PC-3 (cell line): ENCODE measurements around the gene KIAA1210. TPM values are rescaled to one million over a fixed set of nuclear protein-coding genes. Genes with fewer than 3 reads are reported as not detected.

Source experiments
- ATAC-seq: fragments of 200-7000 bp; cut with Tn5 transposase; 2 replicates; pipeline ENCODE4 v1.9.1; 2020; ENCODE audit warnings: mild to moderate bottlenecking, moderate library complexity
- BruUV-seq: library from RNA; stranded (reverse); fragments of 400-500 nt; replicated peaks from 2 replicates; lab custom pipeline; 2021; lab: Mats Ljungman, UMichigan
- CTCF ChIA-PET: fragments of 300-600 bp; sonication (Branson Sonifier 250); formaldehyde crosslinking; loops from one replicate; lab custom pipeline; 2022; ENCODE audit warnings: antibody characterized with exemption; lab: Charles Lee
- POLR2A ChIA-PET: fragments of 300-600 bp; sonication (Branson Sonifier 250); formaldehyde crosslinking; loops from one replicate; lab custom pipeline; 2022; ENCODE audit warnings: antibody characterized with exemption; ENCODE audit not compliant: unreplicated experiment; lab: Charles Lee
- DNase-seq: peaks from one replicate; pipeline ENCODE4 v3.0.0-alpha.2; 2015
- H2AFZ ChIP-seq: fragments of 300-600 bp; sonication (generic); 2 replicates; pipeline ENCODE4 v1.6.0; 2016; ENCODE audit warnings: antibody characterized with exemption, low read length
- H3F3A ChIP-seq: fragments of 300-600 bp; sonication (generic); one replicate; pipeline ENCODE4 v1.6.0; 2017; ENCODE audit warnings: antibody characterized with exemption, low read length, control low read depth, mild to moderate bottlenecking; ENCODE audit not compliant: unreplicated experiment
- H3K27ac ChIP-seq: fragments of 300-600 bp; sonication (generic); 2 replicates; pipeline ENCODE4 v1.5.1; 2016; ENCODE audit warnings: mild to moderate bottlenecking, low read length
- H3K27me3 ChIP-seq: fragments of 300-600 bp; sonication (generic); 2 replicates; pipeline ENCODE4 v1.6.1; 2016; ENCODE audit warnings: low read length, mixed read lengths
- H3K36me3 ChIP-seq: fragments of 300-600 bp; sonication (generic); 2 replicates; pipeline ENCODE4 v1.6.1; 2016; ENCODE audit warnings: low read depth, mixed run types, low read length, mixed read lengths
- H3K4me1 ChIP-seq: fragments of 300-600 bp; sonication (generic); 2 replicates; pipeline ENCODE4 v1.5.1; 2016; ENCODE audit warnings: low read length; ENCODE audit not compliant: insufficient read depth
- H3K4me2 ChIP-seq: fragments of 300-600 bp; sonication (generic); 2 replicates; pipeline ENCODE4 v1.6.0; 2016; ENCODE audit warnings: low read length
- H3K4me3 ChIP-seq: fragments of 300-600 bp; sonication (generic); 2 replicates; pipeline ENCODE4 v1.5.1; 2016; ENCODE audit warnings: mild to moderate bottlenecking, low read length, mixed read lengths
- H3K79me2 ChIP-seq: fragments of 300-600 bp; sonication (generic); 2 replicates; pipeline ENCODE4 v1.6.1; 2017; ENCODE audit warnings: low read length, mixed read lengths
- H3K9ac ChIP-seq: fragments of 300-600 bp; sonication (generic); 2 replicates; pipeline ENCODE4 v1.6.0; 2016; ENCODE audit warnings: mild to moderate bottlenecking, low read length
- H3K9me2 ChIP-seq: fragments of 300-600 bp; sonication (generic); replicated peaks from 2 replicates; pipeline ENCODE4 v1.6.1; 2016; ENCODE audit warnings: mixed run types, low read length, mixed read lengths
- H3K9me3 ChIP-seq: fragments of 300-600 bp; sonication (generic); 2 replicates; pipeline ENCODE4 v1.6.1; 2016; ENCODE audit warnings: low read length, mixed read lengths
- H4K20me1 ChIP-seq: fragments of 300-600 bp; sonication (generic); 2 replicates; pipeline ENCODE4 v1.6.1; 2016; ENCODE audit warnings: low read length, mixed read lengths
- EZH2 ChIP-seq: fragments of 300-600 bp; sonication (generic); IDR thresholded peaks from one replicate; pipeline ENCODE4 v1.6.1; 2017; ENCODE audit warnings: antibody characterized with exemption, mild to moderate bottlenecking, low read length; ENCODE audit not compliant: unreplicated experiment
- EZH2phosphoT487 ChIP-seq: fragments of 300-600 bp; sonication (generic); IDR thresholded peaks from 2 replicates; pipeline ENCODE4 v1.6.1; 2018; ENCODE audit warnings: mild to moderate bottlenecking, antibody characterized with exemption, low read length, borderline replicate concordance
- intact Hi-C: fragments of 100-400 bp; cut with micrococcal nuclease; formaldehyde crosslinking; loops from 2 replicates; pipeline ENCODE4 v1.9.0; 2023
- total RNA-seq: library from RNA; depleted of rRNA; stranded (reverse); fragments of >200 nt; gene quantifications from 2 replicates; pipeline ENCODE4 v1.2.3, GENCODE V29; 2014
- TF ChIP-seq, protein P1 (sequence below): fragments of 300-600 bp; sonication (generic); conservative IDR thresholded peaks from 2 replicates; pipeline ENCODE4 v1.5.1; 2017; ENCODE audit warnings: antibody characterized with exemption, low read depth, mild to moderate bottlenecking, low read length

Gene KIAA1210
- total RNA-seq, 1 experiment from 2014 or later = 0.07 TPM

DNA sequence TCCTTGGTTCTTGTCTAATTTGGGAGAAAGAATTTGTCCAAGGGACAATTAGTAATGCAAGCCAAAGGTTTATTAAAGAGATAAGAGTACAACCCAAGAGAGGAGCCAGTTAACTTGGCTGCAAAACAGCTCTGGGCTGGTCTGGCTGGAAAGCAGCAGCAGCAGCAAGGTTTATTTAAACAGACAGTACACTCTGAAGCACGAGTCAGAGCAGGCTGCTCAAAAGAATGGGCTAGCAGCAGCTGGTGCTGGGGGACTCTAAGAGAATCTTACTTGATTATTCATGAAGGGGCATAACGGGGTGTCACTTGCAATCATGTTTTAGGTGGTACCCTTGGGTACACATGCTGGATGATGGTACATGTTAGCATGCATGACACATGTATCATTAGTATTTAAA is 71.9 kb downstream of the KIAA1210 start:
- no peaks in the 10 kb centered on the region for H3K79me2 ChIP-seq
- H3K9me2 ChIP-seq = no peaks in the 10 kb centered on the region
- no peak overlapping the region for H3K9ac ChIP-seq
- H3K27me3 ChIP-seq = no peaks in the 10 kb centered on the region
- CTCF ChIA-PET = no interaction called here
- no peaks in the 10 kb centered on the region for H4K20me1 ChIP-seq
- intact Hi-C loops = no loop called here
- no peak overlapping the region for H3K4me3 ChIP-seq
- TF ChIP-seq EZH2phosphoT487 (no peak), EZH2 (no peak)
- TF ChIP-seq, protein P1, sequence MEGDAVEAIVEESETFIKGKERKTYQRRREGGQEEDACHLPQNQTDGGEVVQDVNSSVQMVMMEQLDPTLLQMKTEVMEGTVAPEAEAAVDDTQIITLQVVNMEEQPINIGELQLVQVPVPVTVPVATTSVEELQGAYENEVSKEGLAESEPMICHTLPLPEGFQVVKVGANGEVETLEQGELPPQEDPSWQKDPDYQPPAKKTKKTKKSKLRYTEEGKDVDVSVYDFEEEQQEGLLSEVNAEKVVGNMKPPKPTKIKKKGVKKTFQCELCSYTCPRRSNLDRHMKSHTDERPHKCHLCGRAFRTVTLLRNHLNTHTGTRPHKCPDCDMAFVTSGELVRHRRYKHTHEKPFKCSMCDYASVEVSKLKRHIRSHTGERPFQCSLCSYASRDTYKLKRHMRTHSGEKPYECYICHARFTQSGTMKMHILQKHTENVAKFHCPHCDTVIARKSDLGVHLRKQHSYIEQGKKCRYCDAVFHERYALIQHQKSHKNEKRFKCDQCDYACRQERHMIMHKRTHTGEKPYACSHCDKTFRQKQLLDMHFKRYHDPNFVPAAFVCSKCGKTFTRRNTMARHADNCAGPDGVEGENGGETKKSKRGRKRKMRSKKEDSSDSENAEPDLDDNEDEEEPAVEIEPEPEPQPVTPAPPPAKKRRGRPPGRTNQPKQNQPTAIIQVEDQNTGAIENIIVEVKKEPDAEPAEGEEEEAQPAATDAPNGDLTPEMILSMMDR = no peak
- H3K9me3 ChIP-seq = no peaks in the 10 kb centered on the region
- BruUV-seq = no TSS peak
- POLR2A ChIA-PET = interaction anchor here (0.5 kb wide), 1 partner anchor 388 kb away, joined by 3 read pairs; no protein-coding TSS in a partner anchor
- no peak overlapping the region for H2AFZ ChIP-seq
- no peak for ATAC-seq
- DNase-seq = no peak
- no peaks in the 10 kb centered on the region for H3F3A ChIP-seq
- no peaks in the 10 kb centered on the region for H3K4me1 ChIP-seq
- no peak overlapping the region for H3K27ac ChIP-seq
- H3K36me3 ChIP-seq = no peaks in the 10 kb centered on the region
- H3K4me2 ChIP-seq = no peak overlapping the region

DNA sequence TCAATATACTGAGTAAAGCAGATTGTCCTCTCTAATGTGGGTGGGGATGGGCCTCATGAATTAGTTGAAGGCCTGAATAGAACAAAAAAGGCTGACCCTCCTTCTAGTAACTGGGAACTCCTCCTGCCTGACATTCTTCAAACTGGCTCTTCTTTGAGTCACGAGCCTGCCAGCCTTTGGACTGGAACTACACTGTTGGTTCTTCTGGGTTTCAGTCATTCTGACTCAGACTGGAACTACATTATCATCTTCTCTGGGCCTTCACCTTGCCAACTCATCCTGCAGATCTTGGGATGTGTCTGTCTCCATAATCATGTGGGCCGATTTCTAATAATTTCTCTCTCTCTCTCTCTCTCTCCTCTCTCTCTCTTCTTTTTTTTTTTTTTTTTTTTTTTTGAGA is 81.7 kb downstream of the KIAA1210 start:
- Histone ChIP-seq H3F3A (no peaks in the 10 kb centered on the region), H3K36me3 (no peaks in the 10 kb centered on the region), H3K4me3 (no peak overlapping the region), H3K9me2 (no peaks in the 10 kb centered on the region), H3K9me3 (no peaks in the 10 kb centered on the region), H4K20me1 (no peaks in the 10 kb centered on the region), H3K4me2 (no peak overlapping the region), H3K79me2 (no peaks in the 10 kb centered on the region), H3K9ac (no peak overlapping the region), H3K27me3 (no peaks in the 10 kb centered on the region), H3K27ac (no peak overlapping the region), H2AFZ (no peak overlapping the region), H3K4me1 (peaks cover 24% of the 10 kb centered on the region)
- DNase-seq = peak; percentile 45
- ChIA-PET CTCF (no interaction called here), POLR2A (no interaction called here)
- TF ChIP-seq EZH2 (no peak), EZH2phosphoT487 (no peak)
- TF ChIP-seq, protein P1 = no peak
- intact Hi-C loops = no loop called here
- ATAC-seq = no peak
- BruUV-seq = no TSS peak

DNA sequence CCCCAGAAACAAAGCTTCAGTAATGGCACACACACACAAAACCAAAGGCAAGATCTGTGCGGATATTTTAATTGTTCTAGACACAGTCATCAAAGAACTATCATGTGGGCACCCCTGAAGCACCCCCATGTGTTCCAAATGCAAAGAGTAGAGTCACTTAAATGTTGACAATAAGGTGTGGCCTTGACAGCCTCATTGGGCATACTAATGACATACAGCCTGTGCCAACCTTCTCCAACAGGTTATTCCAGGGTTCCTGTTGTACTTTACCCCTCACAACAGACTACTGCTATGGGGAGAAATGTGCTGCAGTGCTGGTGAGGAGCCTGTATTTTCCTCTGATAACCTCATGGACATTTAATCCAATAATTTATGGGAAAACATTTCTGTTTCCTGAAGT is 84.6 kb downstream of the KIAA1210 start:
- Histone ChIP-seq H3K9me3 (no peaks in the 10 kb centered on the region), H3K4me3 (no peak overlapping the region), H3K79me2 (no peaks in the 10 kb centered on the region), H3K9me2 (no peaks in the 10 kb centered on the region), H2AFZ (no peak overlapping the region), H3K27ac (no peak overlapping the region), H3K4me1 (peaks cover 28% of the 10 kb centered on the region), H3K4me2 (0 out of 2 replicates have a peak overlapping the region, but pooled peaks have one; percentile 16), H3F3A (no peaks in the 10 kb centered on the region), H3K36me3 (no peaks in the 10 kb centered on the region), H4K20me1 (no peaks in the 10 kb centered on the region), H3K27me3 (no peaks in the 10 kb centered on the region), H3K9ac (no peak overlapping the region)
- TF ChIP-seq EZH2phosphoT487 = no peak
- no peak for TF ChIP-seq EZH2
- intact Hi-C loops = no loop called here
- BruUV-seq = no TSS peak
- ChIA-PET POLR2A (no interaction called here), CTCF (no interaction called here)
- DNase-seq = peak; percentile 19
- no peak for ATAC-seq
